ENCODE measurements around the gene KMT5B. TPM values are rescaled to one million over a fixed set of nuclear protein-coding genes. Genes with fewer than 3 reads are reported as not detected.

Gene KMT5B
- total RNA-seq: 10 to 100 TPM; 27.2 to 40.5 (median 33.3) TPM

GRCh38 chr11:68213135-68213515 is at the start of gene KMT5B:
KMT5B (minus strand) TSS chr11:68213296; CDS start chr11:68190076, 23,220 bp downstream.
- 0% methylated on average over 1 of the region's 60 CpGs for WGBS
- Histone ChIP-seq H3K27me3 (no peaks in the 10 kb centered on the region), H3K9me3 (no peaks in the 10 kb centered on the region), H3K27ac (peak within 1 kb of the TSS; percentile 100), H3K4me1 (peaks cover 64% of the 10 kb centered on the region), H3K36me3 (no peaks in the 10 kb centered on the region), H3K4me3 (peak within 1 kb of the TSS; percentile 75)
- no peak for DNase-seq (ENCODE audit: low spot score in 2 of 2)
- no peak for TF ChIP-seq POLR2AphosphoS5 (IDR thresholded peaks at IDR 0.05)
- TF ChIP-seq CTCF (IDR thresholded peaks at IDR 0.05): no peak

GRCh38 chr11:68262544-68262827 is 49.4 kb upstream of the KMT5B start:
- Histone ChIP-seq H3K27me3 (no peaks in the 10 kb centered on the region), H3K27ac (no peak overlapping the region), H3K4me1 (peaks cover 5% of the 10 kb centered on the region), H3K9me3 (no peaks in the 10 kb centered on the region), H3K36me3 (peaks cover 62% of the 10 kb centered on the region), H3K4me3 (no peak overlapping the region)
- WGBS: 96% methylated on average over 8 of the region's 8 CpGs
- TF ChIP-seq CTCF (IDR thresholded peaks at IDR 0.05): no peak
- TF ChIP-seq EP300 (IDR thresholded peaks at IDR 0.05): no peak
- no peak for DNase-seq (ENCODE audit: low spot score in 2 of 2)

- peak in 1 of 2 donors; percentile 52 for DNase-seq (ENCODE audit: low spot score in 2 of 2)
- H3K27ac ChIP-seq: no peak overlapping the region
- H3K4me1 ChIP-seq: peaks cover 6% of the 10 kb centered on the region
- H3K4me3 ChIP-seq: no peak overlapping the region
- TF ChIP-seq CTCF (IDR thresholded peaks at IDR 0.05) (no peak), POLR2A (IDR thresholded peaks at IDR 0.05) (no peak), EP300 (IDR thresholded peaks at IDR 0.05) (no peak), POLR2AphosphoS5 (IDR thresholded peaks at IDR 0.05) (no peak)
- H3K27me3 ChIP-seq: no peaks in the 10 kb centered on the region
- WGBS: 91% methylated on average over 21 of the region's 24 CpGs
- H3K36me3 ChIP-seq: peaks cover 56% of the 10 kb centered on the region
- H3K9me3 ChIP-seq: no peaks in the 10 kb centered on the region
Observed at GRCh38 chr11:68261749-68262543, 48.9 kb upstream of the KMT5B start.

- no peak for DNase-seq (ENCODE audit: low spot score in 2 of 2)
- Histone ChIP-seq H3K4me1 (peaks cover 6% of the 10 kb centered on the region), H3K9me3 (no peaks in the 10 kb centered on the region), H3K27me3 (no peaks in the 10 kb centered on the region), H3K36me3 (peaks cover 47% of the 10 kb centered on the region), H3K4me3 (no peak overlapping the region), H3K27ac (no peak overlapping the region)
- no peak for TF ChIP-seq POLR2AphosphoS5 (IDR thresholded peaks at IDR 0.05)
- no peak for TF ChIP-seq EP300 (IDR thresholded peaks at IDR 0.05)
- no peak for TF ChIP-seq POLR2A (IDR thresholded peaks at IDR 0.05)
- TF ChIP-seq CTCF (IDR thresholded peaks at IDR 0.05): no peak
- 91% methylated on average over 15 of the region's 15 CpGs for WGBS
Observed at GRCh38 chr11:68261006-68261405, 47.9 kb upstream of the KMT5B start.

GRCh38 chr11:68260484-68260883 is 47.4 kb upstream of the KMT5B start:
- Histone ChIP-seq H3K36me3 (peaks cover 43% of the 10 kb centered on the region), H3K4me3 (no peak overlapping the region), H3K9me3 (no peaks in the 10 kb centered on the region), H3K27me3 (no peaks in the 10 kb centered on the region), H3K4me1 (peaks cover 6% of the 10 kb centered on the region), H3K27ac (no peak overlapping the region)
- 90% methylated on average over 6 of the region's 6 CpGs for WGBS
- DNase-seq (ENCODE audit: low spot score in 2 of 2): no peak
- no peak for TF ChIP-seq CTCF (IDR thresholded peaks at IDR 0.05)
